ENCODE results near the gene TEC.

Gene TEC

DNA sequence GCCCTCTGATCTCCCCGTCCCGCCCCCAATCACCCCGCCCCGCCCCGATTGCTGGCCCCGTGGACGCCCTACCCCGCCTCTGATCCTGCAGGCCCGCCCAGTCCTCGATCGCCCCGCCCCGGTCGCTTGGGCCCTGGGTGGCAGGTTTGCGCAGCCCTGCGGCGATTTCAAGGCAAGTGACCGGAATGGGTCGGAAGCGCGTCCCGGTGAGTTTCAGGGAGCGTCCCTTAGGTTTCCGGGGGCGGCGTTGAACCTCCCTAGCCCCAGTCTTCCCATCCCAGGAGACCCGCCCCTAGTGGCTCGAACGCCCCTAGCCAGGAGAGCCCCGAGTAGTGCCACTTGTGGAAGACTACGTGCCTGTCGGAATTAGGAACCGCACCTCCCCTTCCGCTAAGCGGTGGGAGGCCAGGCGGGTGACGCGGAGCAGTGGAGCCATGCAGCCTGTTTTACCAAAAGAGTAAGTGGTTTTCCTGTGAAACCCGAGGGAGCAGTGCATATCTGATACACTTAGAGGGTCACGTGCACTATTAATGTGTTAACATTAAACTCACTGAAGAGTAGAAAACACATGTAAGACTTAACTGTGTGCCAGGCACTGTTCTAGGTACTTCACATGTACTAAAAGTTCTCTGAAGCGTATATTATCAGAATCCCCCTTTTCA, 354 bp upstream of the TEC start:
- peak; percentile 92 for DNase-seq (ENCODE audit: low spot score)

DNA sequence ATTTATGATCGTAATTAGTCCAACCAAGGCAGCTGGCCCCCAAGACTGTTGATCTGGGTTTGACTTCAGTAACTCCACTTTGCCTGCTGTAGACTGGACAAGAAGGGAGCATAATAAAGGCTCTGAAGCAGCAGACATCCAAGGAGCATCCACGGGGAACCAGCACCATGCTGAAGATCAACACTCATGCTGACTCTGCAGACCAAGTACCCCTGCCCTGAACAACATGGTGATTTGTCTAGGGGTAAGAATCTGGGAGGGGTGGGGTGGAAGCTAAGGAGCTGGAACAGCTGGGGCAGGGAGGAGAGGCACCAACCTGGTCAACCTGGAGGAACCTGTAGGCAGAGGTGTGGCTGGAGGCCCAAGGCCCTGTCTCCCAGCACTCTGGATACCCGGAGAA, 2.1 kb downstream of the TEC start:
- DNase-seq (ENCODE audit: low spot score), result no peak

DNA sequence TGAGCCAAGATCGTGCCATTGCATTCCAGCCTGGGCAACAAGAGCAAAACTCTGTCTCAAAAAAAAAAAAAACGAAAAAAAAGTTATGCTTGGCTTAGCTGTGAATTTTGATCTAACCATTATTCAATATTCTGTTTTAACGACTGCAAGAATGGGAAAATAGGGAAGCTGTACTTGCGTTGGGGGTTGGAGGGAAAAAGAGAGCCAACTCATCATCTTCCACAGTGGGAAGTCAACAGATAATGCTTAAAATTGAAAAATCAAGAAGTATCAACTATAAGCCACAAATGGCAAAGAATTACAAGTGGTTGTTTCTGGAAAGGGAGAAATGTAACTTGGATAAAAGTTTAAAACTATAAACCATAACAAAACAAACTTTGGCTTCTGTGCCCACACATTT, 2.9 kb downstream of the TEC start:
- no peak for DNase-seq (ENCODE audit: low spot score)

DNA sequence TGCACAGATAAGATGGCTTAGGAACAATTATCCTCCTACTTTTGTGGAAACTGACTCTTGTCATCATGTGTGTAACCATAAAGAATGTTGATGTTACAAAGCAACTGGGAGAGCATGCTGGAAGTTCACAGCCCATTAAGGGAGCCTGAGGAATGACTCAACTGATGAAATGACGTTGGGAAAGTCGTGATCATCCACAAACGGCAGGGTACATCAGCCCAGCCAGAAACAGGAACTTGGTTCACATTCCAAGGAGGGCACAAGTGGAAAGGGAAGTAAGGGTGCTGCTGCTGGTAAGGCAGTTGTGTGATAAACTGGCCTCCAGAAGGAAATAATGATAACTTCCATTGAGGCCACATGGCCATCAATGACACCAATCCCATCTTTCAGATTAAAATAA, 6.7 kb downstream of the TEC start:
- DNase-seq (ENCODE audit: low spot score), result no peak

DNA sequence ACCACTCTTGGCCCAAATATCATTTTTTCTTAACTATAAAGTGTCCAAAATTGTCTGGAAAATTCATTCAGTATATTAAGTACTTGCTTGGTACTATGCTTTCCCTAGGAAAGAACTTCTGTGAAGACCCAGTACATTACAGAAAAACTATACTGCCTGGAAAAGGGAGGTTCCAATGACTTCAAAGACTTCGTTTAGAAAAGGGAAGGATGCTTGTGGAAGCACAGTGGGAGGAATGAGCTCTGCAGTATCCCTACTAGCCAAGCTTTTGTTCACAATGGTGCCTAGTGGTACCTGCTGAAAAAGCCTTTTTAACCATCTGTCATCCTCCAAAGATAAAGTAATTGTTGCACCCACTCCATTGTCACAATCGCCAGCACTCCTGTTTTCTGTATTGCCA, 7.2 kb downstream of the TEC start:
- no peak for DNase-seq (ENCODE audit: low spot score)

DNA sequence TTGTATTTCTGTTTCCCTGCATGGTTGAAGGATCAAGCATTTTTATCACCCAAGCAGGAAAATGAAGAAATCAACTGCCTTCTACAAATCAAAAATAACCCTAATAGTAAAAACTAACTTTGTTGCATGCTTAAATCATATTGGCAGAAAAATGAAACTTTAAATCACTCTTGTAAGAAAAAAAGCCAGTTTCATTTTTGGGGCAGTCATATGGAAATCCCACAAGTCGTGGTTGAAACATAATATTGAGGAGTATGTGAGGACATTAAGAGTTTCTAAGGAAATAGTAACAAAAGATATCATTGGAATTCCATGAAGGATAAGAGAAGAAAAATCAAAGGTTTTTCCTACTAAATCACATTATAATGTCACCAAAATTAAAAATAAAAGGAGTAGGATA, 8.4 kb downstream of the TEC start:
- no peak for DNase-seq (ENCODE audit: low spot score)

DNA sequence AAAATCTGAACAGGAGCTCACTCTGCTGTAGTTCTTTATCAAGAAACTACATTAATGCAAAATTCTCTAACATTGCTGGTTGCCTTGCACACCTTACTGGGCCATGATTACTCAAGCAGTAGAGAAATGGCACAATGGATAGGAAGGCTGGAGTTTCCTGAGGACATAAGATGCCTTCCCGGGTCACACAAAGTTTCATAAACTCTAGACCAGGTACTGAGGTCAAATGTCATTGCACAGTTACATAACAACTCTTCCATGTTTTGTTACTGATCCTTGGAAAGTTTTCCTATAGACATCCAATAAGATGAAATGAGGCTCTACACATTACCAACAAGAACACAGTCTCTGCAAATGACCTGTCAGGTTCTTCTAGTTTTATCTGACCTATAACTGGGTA, 9.9 kb downstream of the TEC start:
- no peak for DNase-seq (ENCODE audit: low spot score)

DNA sequence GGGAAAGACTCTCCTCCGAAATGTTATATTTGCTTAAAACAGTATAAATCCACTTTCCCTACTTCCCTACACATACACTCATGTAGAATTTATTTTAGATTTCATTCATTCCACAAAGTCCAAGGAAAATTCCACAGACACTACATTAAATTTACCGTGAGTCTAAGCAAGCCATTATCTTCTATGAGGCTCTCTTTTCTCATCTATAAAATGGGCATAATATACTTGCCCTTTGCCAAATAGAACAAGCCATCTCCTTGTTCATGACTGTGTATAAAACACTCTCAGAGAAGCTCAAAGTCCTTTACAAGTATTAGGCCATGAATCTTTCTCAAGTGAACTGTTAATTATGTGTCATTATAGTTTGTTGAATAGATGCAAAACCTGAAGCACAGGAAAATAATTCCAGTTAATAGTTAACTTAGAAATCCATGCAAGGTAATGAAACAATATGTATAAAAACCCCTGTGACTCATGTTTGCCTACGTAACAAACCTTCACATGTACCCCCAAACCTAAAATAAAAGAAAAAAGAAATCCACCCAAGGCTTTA, 10.7 kb downstream of the TEC start:
- DNase-seq (ENCODE audit: low spot score), result no peak

DNA sequence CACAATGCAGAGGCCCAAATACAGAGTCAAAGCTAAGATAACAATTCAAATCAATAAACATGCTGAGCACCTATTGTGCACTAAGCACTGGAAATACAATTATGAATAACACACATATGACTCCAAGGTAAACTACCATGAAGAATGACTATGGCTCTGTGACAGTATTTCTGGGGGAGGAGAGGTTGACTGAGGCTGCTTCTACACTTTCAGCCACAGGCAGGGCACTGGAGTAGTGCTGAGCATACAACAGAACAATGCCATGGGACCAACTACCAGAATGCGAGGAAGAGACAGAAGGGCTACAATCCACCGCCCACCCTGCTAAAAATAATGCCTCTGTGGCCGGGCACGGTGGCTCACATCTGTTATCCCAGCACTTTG, 13.7 kb downstream of the TEC start:
- no peak for DNase-seq (ENCODE audit: low spot score)

DNA sequence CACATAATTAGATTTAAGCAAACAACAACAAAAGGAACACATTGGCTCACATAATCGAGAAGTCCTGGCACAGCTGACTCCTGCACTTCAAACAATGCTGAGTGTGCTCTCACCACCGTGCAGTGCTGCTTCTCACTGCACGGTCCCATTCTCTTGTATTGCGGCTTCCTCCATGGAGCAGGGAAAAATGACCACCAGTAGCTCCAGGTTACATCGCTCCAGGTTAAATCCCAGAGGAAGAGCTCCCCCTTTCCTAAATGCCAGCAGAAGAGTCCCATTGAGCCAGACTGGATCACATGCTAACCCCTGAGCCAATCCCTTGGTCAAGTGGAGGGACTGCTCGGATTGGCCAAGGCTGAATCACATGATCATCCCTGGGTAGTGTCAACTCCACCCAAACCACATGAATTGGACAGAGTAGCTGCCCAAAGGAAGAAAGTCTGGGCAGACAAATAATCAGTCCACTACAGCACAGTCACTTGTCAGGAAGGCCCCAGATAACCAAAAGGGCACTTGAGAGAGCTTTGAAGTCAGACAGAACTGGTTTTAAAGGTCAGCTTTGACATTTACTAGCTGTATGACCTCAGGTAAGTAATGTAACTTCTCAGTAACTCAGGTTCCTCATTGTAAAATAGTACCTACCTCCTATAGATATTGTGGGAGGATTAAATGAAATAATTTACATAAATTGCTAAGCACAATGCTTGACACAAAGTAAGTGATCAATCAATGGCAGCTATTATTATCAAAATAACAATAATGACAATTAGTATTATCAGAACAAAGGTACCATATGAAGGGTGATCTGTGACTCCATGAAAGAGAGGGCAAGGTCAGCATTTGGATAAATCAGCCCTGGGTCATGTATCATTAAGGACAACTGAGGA, 14.3 kb downstream of the TEC start:
- no peak for DNase-seq (ENCODE audit: low spot score)

DNA sequence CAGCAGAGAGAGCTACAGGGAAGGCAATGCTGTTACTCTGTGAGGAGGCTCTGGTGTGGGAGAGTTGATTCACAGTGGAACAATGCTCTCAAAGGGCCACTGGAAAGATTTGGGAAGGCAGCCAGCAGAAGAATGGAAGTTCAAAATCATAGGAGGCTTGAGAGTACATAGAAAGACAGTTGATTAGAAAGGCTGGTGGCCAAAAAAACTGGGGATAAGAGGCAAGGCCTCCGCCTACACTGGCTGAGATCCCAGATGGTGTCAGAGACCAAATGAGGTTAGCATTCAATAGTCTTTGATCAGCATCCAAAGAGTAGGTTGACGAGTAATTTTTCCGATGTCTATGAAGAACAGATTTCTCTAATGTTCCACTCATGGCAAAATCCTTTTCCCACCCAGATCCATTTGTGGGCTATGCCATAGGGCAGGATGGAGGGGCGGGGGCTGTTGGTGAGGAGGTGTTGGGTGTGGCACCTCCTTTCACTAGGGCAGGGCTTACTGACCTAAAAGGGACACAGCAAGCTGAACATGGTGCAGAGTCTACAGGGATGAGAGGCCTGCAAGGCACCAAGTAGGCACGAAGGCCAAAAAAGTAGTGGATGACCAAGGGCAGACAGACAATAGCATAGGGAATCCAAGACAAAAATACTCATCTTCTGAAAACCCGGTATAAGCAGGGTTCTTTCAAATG, 15.1 kb downstream of the TEC start:
- no peak for DNase-seq (ENCODE audit: low spot score)

DNA sequence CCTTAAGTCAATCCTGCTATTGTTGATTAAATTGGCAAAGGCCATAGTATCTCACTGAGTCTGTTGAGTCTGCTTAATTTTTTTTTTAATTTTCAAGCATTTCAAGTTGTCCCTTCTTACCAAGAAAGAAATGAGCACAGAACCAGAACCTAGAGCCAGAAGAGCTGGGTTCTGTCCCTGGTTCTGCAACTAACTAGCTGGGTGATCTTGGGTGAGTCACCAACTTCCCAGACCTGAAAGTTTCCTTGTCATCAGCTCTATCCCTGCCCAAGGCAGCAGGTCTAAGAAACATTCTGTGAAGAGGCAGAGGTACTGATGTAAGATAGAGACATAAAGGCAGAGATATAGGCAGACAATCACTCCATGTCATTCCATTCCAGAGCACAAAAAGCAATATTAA, 17.3 kb downstream of the TEC start:
- DNase-seq (ENCODE audit: low spot score), result no peak

DNA sequence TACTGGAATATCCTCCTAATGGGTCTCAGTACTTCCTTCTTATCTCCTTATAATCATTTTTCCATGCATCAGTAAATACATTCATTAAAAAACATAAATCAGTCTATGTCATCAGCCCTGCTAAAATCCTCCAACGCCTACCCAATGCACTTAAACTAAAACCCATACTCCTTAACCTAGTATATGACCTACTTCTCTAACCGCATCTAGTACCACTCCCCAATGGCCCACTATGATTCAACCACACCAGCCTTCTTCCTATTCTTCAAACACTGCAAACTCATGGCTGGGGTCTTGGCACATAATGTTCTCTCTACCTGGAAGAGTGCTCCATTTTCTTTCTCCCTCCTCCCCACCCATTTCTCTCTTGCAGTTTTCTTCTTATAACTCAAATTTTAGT, 18.7 kb downstream of the TEC start:
- no peak for DNase-seq (ENCODE audit: low spot score)

DNA sequence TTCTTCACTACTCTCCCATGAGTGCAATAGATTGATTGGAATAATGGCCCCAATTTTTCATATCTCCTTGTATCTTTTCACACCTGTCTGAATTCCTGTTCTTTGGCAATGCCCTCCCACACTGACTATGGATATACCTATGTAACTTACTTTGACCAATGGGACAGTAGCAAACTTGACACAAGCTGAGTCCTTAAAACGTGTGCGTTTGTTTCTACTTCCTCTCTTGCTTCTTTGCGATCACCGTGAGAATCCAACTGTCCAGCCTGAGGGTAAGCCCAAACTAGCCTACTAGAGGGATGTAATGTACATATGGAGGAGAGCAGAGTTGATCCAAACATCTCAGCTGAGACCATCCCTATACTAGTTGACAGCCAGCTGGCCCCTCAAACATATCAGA, 19.3 kb downstream of the TEC start:
- no peak for DNase-seq (ENCODE audit: low spot score)

DNA sequence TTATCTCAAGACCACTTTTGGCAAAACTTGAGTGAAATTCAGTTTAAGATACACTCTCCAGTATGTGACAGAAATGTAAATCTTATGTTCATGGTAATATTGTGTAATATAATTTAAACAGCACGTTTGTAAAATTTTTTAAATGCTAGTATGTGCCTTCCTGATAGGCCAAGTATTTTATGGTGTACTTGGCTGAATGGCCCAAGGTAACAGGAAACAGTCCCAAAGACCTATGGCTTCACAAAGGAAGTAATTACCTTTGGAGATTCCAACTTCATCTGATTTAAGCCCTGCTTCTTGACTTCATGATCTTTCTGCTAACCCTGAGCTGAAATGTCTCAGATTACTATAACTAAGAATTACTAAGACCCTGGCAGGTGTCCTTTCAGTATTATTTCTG, 20.3 kb downstream of the TEC start:
- no peak for DNase-seq (ENCODE audit: low spot score)

DNA sequence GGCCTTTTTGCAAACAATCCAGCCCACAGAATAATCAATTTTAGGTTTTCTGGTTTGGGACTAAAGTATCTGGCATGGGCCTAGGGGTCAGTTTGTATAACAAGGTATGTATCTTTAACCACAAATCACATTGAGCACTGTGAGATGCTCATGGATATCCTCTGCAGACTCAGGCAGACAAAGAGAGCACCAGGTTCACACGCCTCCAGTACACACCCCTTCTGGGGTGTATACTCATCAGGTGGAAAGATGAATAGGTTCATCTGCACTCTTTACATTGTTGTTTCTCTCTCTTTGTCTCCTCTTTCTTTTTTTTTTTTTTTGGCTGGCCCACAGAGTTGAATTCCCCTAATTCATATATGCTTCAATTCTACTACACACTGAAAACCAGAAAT, 21.1 kb downstream of the TEC start:
- no peak for DNase-seq (ENCODE audit: low spot score)

DNA sequence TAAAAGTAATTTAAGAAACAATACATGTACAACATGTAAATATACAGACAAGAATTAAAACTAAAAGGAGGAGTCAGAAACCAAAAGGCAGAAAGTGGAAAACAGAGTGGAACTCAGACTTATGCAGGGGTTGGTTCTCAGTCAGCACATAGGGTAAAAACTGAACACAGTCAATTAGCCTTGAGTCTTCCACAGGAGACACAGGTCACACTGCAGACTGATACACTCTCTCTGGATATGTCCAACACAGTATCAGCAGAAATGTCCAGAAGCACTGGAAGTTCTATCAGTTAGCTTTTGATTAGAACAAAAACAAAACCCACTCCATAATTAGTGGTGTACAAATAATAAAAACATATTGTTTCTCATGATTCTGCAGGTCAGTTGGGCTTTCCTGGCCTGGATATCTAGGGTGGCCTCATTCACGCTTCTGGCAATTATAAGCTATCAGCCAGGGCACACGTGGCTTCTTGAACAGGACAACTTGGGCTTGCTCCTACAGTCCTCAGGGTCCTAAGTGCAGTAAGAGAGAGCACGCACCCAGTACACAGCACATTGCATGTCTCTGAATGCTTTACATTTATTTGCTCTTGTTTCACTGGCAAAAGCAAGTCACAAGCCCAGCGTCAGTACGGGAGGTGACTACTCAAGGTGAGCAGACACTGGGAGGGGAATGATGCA, 21.6 kb downstream of the TEC start:
- no peak for DNase-seq (ENCODE audit: low spot score)

DNA sequence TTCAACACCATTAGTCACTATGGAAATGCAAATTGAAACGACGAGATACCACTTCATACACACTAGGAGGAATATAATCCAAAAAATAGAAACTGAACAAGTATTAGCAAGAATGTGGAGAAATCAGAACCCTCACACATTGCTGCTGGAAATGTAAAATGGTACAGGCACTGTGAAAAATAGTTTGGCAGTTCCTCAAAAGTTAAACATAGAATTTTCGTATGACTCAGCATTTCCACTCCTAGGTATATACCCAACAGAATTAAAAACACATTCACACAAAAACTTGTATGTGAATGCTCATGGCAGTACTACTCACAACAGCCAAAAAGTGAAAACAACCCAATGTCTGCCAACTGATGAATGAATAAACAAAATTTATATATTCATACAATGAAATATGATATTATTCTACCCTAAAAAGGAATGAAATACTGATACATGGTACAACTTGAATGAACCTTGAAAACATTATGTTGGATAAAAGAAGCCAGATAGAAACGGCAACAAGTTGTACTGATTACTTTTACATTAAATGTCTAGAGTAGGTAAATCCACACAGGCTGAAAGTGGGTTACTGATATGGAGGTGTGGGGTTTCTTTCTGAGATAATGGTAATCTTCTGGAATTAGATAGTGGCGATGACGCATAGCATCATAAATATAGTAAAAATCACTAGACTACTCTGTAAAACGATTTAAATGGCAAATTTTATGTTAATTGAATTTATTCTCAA, 22.3 kb downstream of the TEC start:
- DNase-seq (ENCODE audit: low spot score), result no peak

DNA sequence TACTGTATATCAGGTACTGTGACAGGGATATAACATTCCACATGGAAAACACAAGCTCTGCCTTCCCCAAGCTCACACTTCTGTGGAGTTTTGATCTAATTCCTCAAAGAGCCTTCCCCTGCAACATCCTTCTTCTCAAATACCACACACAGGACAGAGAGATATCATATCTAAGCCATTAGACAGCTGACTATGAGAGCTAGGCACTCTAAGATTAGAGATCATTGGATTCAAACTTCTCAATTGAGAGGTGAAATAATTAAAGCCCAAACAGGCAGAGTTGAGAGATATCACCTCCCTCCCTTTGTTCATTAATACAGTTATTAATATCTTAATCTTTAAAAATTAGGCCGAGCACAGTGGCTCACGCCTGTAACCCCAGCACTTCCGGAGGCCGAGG, 25.0 kb downstream of the TEC start:
- no peak for DNase-seq (ENCODE audit: low spot score)

DNA sequence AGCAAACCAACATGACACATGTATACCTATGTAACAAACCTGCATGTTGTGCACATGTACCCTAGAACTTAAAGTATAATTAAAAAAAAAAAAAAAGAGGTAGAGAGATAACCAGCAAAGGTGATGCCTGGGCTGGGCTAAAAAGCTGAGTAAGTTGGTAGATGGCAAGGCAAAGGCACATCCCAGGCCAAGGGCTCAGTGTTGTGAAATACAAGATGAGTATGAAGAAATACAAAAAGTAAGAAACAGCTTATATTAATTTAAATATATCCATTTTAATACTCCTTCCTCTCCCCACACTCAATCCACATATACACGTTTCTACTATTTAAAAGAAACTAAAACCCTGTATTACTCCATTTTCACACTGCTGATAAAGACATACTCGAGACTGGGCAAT, 25.8 kb downstream of the TEC start:
- DNase-seq (ENCODE audit: low spot score), result no peak

DNA sequence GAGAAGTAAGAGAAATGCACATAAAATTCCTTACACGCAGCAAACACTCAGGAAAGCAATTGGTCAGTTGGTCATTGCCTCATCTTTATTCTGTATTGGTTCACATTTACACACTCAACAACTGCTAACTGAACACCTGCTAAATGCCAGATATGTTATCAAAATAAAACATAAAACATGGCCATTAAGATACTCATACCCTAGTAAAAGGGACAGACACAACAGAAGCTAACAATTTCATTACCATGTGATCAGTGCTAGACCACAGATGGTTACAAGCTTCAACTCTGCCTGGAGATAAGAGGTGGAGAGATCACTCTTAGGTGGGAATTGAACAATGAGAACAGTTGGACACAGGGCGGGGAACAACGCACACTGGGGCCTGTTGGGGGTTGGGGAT, 26.2 kb downstream of the TEC start:
- DNase-seq (ENCODE audit: low spot score), result no peak
